SU-DHL-6 (cell line): Measurements from ENCODE around the gene CNOT4.

ENCODE experiments used
- H2AFZ ChIP-seq: fragments of 200-600 bp; sonication (generic); 2 replicates; pipeline ENCODE4 v1.6.1; 2014; ENCODE audit warnings: low read depth, mild to moderate bottlenecking, moderate library complexity, mixed read lengths, antibody characterized with exemption, low read length; ENCODE audit not compliant: severe bottlenecking
- H3F3A ChIP-seq: fragments of 200-600 bp; shearing (Covaris generic); 2 replicates; pipeline ENCODE4 v1.6.0; 2016; ENCODE audit warnings: antibody characterized with exemption, mild to moderate bottlenecking; ENCODE audit not compliant: insufficient read depth
- H3K27ac ChIP-seq: fragments of 200-600 bp; sonication (generic); 2 replicates; pipeline ENCODE4 v1.5.1; 2016; ENCODE audit warnings: low read depth, mild to moderate bottlenecking, low read length, moderate library complexity, mixed read lengths
- H3K27me3 ChIP-seq: fragments of 200-600 bp; sonication (generic), shearing (Covaris generic); 2 replicates; pipeline ENCODE4 v1.6.0; 2014; ENCODE audit warnings: mild to moderate bottlenecking, low read length
- H3K36me3 ChIP-seq: fragments of 200-600 bp; sonication (generic); 2 replicates; pipeline ENCODE4 v1.6.1; 2014; ENCODE audit warnings: mild to moderate bottlenecking, low read length, mixed read lengths
- H3K4me2 ChIP-seq: fragments of 300-600, 200-600 bp; shearing (Covaris generic), sonication (generic); 2 replicates; pipeline ENCODE4 v1.6.0; 2014; ENCODE audit warnings: low read length, low read depth, mild to moderate bottlenecking; ENCODE audit not compliant: poor library complexity, severe bottlenecking
- H3K4me3 ChIP-seq: fragments of 200-600 bp; sonication (generic); 2 replicates; pipeline ENCODE4 v1.5.1; 2014; ENCODE audit warnings: antibody characterized with exemption, low read length, mild to moderate bottlenecking, mixed read lengths; ENCODE audit not compliant: insufficient read depth, poor library complexity, severe bottlenecking
- H3K79me2 ChIP-seq: fragments of 200-600 bp; sonication (generic); 2 replicates; pipeline ENCODE4 v1.6.1; 2014; ENCODE audit warnings: mild to moderate bottlenecking, low read length, moderate library complexity; ENCODE audit not compliant: insufficient read depth
- H3K9ac ChIP-seq: fragments of 200-600 bp; sonication (generic); 2 replicates; pipeline ENCODE4 v1.7.0; 2014; ENCODE audit warnings: mild to moderate bottlenecking, low read length
- H3K9me2 ChIP-seq: fragments of 200-600 bp; sonication (generic); replicated peaks from 2 replicates; pipeline ENCODE4 v1.6.1; 2014; ENCODE audit warnings: low read length; ENCODE audit not compliant: insufficient read depth
- H3K9me3 ChIP-seq: fragments of 200-600 bp; sonication (generic); 2 replicates; pipeline ENCODE4 v1.6.1; 2014; ENCODE audit warnings: low read length, mixed read lengths; ENCODE audit not compliant: insufficient read depth
- H4K20me1 ChIP-seq: fragments of 200-600 bp; sonication (generic); 2 replicates; pipeline ENCODE4 v1.6.1; 2014; ENCODE audit warnings: low read depth, mild to moderate bottlenecking, antibody characterized with exemption, low read length, moderate library complexity, mixed read lengths
- EZH2phosphoT487 ChIP-seq: fragments of 200-600 bp; sonication (generic), shearing (Covaris generic); conservative IDR thresholded peaks from 2 replicates; pipeline ENCODE4 v1.6.1; 2018; ENCODE audit warnings: mild to moderate bottlenecking, antibody characterized with exemption, low read length, moderate library complexity, mixed read lengths
- TF ChIP-seq, protein P1 (sequence below): fragments of 200-600 bp; sonication (generic); IDR thresholded peaks from one replicate; pipeline ENCODE4 v1.5.1; 2017; ENCODE audit warnings: antibody characterized with exemption, mild to moderate bottlenecking, low read length, moderate library complexity; ENCODE audit not compliant: insufficient read depth, poor library complexity, severe bottlenecking

Gene CNOT4

DNA sequence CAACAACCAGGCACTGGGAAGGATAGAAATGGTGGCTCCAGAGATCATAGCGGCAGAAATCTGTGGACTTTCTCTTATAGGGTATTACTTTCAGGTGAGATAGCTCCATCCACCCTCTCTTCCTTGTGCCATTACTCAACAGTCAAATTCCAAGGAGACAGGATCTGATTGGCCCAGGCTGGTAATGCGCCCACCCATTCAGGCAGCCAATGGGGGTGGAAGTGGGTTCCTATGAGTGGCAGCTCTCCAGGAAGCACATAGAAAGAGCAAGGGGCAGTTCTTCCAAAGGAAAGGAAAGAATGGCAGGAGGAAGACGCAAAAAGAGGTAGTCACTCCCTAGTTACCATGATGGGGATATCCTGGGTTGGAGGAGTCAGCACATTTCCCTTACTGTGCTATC lies 181.8 kb downstream of the CNOT4 start:
- no peaks in the 10 kb centered on the region for H3K9me2 ChIP-seq
- no peak overlapping the region for H3K27ac ChIP-seq
- no peaks in the 10 kb centered on the region; the same call in 1 of the 2 replicates for H3K9me3 ChIP-seq
- no peaks in the 10 kb centered on the region for H4K20me1 ChIP-seq
- no peak overlapping the region for H3K4me2 ChIP-seq
- H2AFZ ChIP-seq: no peak overlapping the region
- H3K9ac ChIP-seq: no peak overlapping the region
- no peaks in the 10 kb centered on the region for H3F3A ChIP-seq
- no peaks in the 10 kb centered on the region for H3K36me3 ChIP-seq
- no peak for TF ChIP-seq EZH2phosphoT487
- TF ChIP-seq, protein P1, sequence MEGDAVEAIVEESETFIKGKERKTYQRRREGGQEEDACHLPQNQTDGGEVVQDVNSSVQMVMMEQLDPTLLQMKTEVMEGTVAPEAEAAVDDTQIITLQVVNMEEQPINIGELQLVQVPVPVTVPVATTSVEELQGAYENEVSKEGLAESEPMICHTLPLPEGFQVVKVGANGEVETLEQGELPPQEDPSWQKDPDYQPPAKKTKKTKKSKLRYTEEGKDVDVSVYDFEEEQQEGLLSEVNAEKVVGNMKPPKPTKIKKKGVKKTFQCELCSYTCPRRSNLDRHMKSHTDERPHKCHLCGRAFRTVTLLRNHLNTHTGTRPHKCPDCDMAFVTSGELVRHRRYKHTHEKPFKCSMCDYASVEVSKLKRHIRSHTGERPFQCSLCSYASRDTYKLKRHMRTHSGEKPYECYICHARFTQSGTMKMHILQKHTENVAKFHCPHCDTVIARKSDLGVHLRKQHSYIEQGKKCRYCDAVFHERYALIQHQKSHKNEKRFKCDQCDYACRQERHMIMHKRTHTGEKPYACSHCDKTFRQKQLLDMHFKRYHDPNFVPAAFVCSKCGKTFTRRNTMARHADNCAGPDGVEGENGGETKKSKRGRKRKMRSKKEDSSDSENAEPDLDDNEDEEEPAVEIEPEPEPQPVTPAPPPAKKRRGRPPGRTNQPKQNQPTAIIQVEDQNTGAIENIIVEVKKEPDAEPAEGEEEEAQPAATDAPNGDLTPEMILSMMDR: no peak
- no peak overlapping the region for H3K4me3 ChIP-seq
- no peaks in the 10 kb centered on the region for H3K27me3 ChIP-seq
- no peaks in the 10 kb centered on the region for H3K79me2 ChIP-seq

DNA sequence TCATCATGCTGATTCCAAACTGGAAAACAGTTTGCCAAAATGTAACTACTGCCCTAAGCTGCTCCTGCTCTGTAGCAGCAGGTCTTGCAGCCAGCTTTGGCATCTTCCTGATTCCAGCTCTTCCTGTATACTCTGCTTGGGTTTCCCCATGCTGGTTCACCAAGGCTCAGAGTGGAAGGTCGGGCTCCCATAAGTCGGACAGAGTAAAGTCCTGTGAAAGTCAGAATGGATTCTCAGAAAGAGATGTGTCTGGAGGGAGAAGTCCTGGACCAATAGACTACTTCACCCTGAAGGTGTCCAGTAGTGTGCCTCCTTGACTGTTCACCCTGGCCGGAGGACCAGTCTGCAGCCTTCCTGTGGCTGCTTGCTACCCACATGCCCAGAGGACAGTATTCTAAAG lies 182.4 kb downstream of the CNOT4 start:
- no peaks in the 10 kb centered on the region for H3K36me3 ChIP-seq
- H2AFZ ChIP-seq: no peak overlapping the region
- no peak overlapping the region for H3K27ac ChIP-seq
- no peak overlapping the region for H3K9ac ChIP-seq
- H3K4me2 ChIP-seq: no peak overlapping the region
- H3K9me3 ChIP-seq: no peaks in the 10 kb centered on the region; the same call in 1 of the 2 replicates
- no peak overlapping the region for H3K4me3 ChIP-seq
- no peaks in the 10 kb centered on the region for H3K79me2 ChIP-seq
- no peaks in the 10 kb centered on the region for H3F3A ChIP-seq
- H3K9me2 ChIP-seq: no peaks in the 10 kb centered on the region
- H3K27me3 ChIP-seq: no peaks in the 10 kb centered on the region
- TF ChIP-seq, protein P1: no peak
- TF ChIP-seq EZH2phosphoT487: no peak
- no peaks in the 10 kb centered on the region for H4K20me1 ChIP-seq

DNA sequence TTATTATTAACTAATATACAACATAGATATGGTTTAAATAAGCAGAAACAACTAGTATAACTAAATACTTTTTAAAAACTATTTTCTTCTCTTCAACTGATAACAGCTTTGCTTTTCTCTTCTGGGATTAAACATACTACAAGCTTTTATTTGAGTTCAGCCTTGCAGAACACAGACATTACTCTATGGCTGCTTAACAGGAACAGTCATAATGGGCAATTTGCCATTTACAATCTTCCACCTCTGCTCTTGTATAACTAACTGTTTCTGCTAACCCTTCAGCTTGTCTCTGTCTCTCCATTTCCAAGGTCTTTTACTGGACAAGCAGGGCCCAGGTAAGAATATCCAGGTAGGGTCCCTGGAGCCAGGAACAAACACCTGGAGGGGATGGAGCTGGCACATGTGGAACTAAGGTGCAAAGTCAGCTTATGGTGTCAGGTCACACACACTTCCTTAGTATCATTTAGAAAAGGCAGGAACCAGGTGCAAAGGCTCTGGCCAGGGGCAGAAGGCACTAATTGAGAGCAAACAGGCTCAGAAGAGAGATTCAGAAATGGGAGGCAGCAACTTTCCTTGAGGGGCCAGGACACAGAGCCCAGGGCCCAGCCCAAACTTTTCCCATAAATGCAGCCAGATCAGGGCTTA lies 183.1 kb downstream of the CNOT4 start:
- H3F3A ChIP-seq: no peaks in the 10 kb centered on the region
- H3K9me2 ChIP-seq: no peaks in the 10 kb centered on the region
- H3K27me3 ChIP-seq: no peaks in the 10 kb centered on the region
- H4K20me1 ChIP-seq: no peaks in the 10 kb centered on the region
- no peaks in the 10 kb centered on the region for H3K79me2 ChIP-seq
- no peaks in the 10 kb centered on the region; the same call in 1 of the 2 replicates for H3K9me3 ChIP-seq
- H2AFZ ChIP-seq: no peak overlapping the region
- no peak overlapping the region for H3K4me3 ChIP-seq
- H3K27ac ChIP-seq: no peak overlapping the region
- no peak overlapping the region for H3K9ac ChIP-seq
- no peak overlapping the region for H3K4me2 ChIP-seq
- no peaks in the 10 kb centered on the region for H3K36me3 ChIP-seq
- TF ChIP-seq EZH2phosphoT487: no peak
- TF ChIP-seq, protein P1: no peak
